Fibroblast of lung (primary cell): Measurements from ENCODE around the gene ST6GALNAC3. TPM values are rescaled to one million over a fixed set of nuclear protein-coding genes. Genes with fewer than 3 reads are reported as not detected.

Experiments used
- DNase-seq, 2 donors: peaks; one replicate each; pipeline versions ENCODE4 v3.0.0 to v3.0.0-alpha.2; 2010; ENCODE audit warnings: low read depth in 2 of 2
- H2AFZ ChIP-seq: 2 replicates; pipeline ENCODE4 v1.5.1; 2012; ENCODE audit warnings: low read length, control low read depth, inconsistent platforms
- H3K27ac ChIP-seq: 2 replicates; pipeline ENCODE4 v1.5.1; 2011; ENCODE audit warnings: low read length, control low read depth; ENCODE audit not compliant: insufficient read depth
- H3K27me3 ChIP-seq: 2 replicates; pipeline ENCODE4 v1.5.1; 2011; ENCODE audit warnings: mild to moderate bottlenecking, low read length; ENCODE audit not compliant: control insufficient read depth, insufficient read depth
- H3K36me3 ChIP-seq: 2 replicates; pipeline ENCODE4 v1.5.1; 2011; ENCODE audit warnings: low read length; ENCODE audit not compliant: control insufficient read depth, insufficient read depth
- H3K4me1 ChIP-seq: 2 replicates; pipeline ENCODE4 v1.5.1; 2011; ENCODE audit warnings: low read length; ENCODE audit not compliant: control insufficient read depth, insufficient read depth; ENCODE audit errors: extremely low read depth
- H3K4me2 ChIP-seq: 2 replicates; pipeline ENCODE4 v1.5.1; 2011; ENCODE audit warnings: low read length, control low read depth; ENCODE audit not compliant: insufficient read depth; ENCODE audit errors: extremely low read depth
- H3K4me3 ChIP-seq, 4 experiments: fragments of 200-600 bp in 1 of 4; sonication (generic) in 1 of 4; replicated peaks in 1 of 4; 2 replicates each; pipeline ENCODE4 v1.5.1; 2011 to 2016; ENCODE audit warnings: low read length in 4 of 4, low read depth in 3 of 4, mild to moderate bottlenecking in 3 of 4, control low read depth in 2 of 4, inconsistent platforms in 1 of 4, mixed read lengths in 1 of 4; ENCODE audit not compliant: insufficient read depth in 1 of 4; ENCODE audit errors: control extremely low read depth in 1 of 4
- H3K79me2 ChIP-seq: 2 replicates; pipeline ENCODE4 v1.5.1; 2012; ENCODE audit warnings: mild to moderate bottlenecking, low read length, inconsistent platforms; ENCODE audit not compliant: control insufficient read depth, insufficient read depth
- H3K9ac ChIP-seq: 2 replicates; pipeline ENCODE4 v1.5.1; 2011; ENCODE audit warnings: mild to moderate bottlenecking, low read length, control low read depth; ENCODE audit not compliant: insufficient read depth
- H3K9me3 ChIP-seq: 2 replicates; pipeline ENCODE4 v1.5.1; 2012; ENCODE audit warnings: low read depth, low read length; ENCODE audit not compliant: control insufficient read depth, insufficient read depth
- H4K20me1 ChIP-seq: 2 replicates; pipeline ENCODE4 v1.5.1; 2011; ENCODE audit warnings: low read length; ENCODE audit not compliant: control insufficient read depth, insufficient read depth; ENCODE audit errors: extremely low read depth
- EZH2 ChIP-seq: IDR thresholded peaks from 2 replicates; pipeline ENCODE4 v1.5.1; 2012; ENCODE audit warnings: low read length, control low read depth, mild to moderate bottlenecking; ENCODE audit errors: missing control alignments
- polyA plus RNA-seq, 2 donors: library from polyadenylated mRNA; depleted of rRNA in 1 of 2; stranded (reverse) in 1 of 2; unstranded in 1 of 2; fragments of >200 nt; gene quantifications; 2 replicates each; pipeline ENCODE4 v1.2.1, GENCODE V29; 2011 to 2012; ENCODE audit warnings: missing spikeins in 1 of 2
- total RNA-seq: library from RNA; depleted of rRNA; stranded (reverse); fragments of >200 nt; gene quantifications from 2 replicates; pipeline ENCODE4 v1.2.1, GENCODE V29; 2014
- TF ChIP-seq, protein P1 (sequence below), 2 donors: IDR thresholded peaks in 1 of 2; conservative IDR thresholded peaks in 1 of 2; 1 replicate in 1 of 2; 2 replicates in 1 of 2; pipeline ENCODE4 v1.5.1; 2011 to 2012; ENCODE audit warnings: low read length in 2 of 2, control low read depth in 1 of 2, inconsistent platforms in 1 of 2, low read depth in 1 of 2, mild to moderate bottlenecking in 1 of 2

Gene ST6GALNAC3
- total and polyA plus RNA-seq, 2 donors (not counting 1 experiment from before 2014, with no cell fraction given) = 0.34 to 0.66 TPM

DNA sequence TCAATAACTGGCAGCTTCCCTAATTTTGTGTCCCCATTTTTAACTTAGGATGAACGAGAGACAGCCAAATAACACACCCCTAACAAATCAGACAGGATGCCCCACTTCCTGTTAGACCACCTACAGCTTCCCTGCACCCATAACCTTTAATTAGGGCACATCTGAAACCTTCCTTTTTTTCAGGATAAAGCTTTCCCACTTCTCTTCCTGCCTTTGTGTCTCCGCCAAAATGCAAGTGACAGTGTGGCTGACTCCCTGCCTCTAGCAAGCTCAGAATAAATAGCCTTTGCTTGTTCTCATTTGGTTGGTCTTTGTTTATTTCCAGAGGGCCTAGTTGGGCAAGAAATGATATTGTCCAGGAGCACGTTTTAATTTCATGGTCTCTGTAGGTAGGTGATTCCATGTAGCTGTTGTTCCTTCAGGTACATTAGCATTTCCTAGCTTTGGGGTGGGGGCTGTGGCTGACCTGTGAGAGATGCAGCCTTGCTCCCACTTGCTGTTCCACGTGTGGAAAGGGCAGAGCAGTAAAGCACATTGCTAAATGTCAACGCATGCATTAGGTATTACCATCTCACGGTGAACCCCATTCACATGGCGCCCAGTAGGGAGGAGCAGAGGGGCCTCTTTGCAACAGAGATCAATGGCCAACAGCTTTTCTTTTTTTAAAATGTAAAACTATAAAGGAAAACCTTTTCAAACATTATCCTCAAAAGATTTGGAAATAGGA is 154.9 kb downstream of the ST6GALNAC3 start:
- no peak overlapping the region for H3K27ac ChIP-seq
- no peak for DNase-seq
- no peaks in the 10 kb centered on the region for H3K9me3 ChIP-seq
- H3K9ac ChIP-seq = no peak overlapping the region
- H4K20me1 ChIP-seq = no peaks in the 10 kb centered on the region
- no peak overlapping the region for H2AFZ ChIP-seq
- H3K79me2 ChIP-seq = no peaks in the 10 kb centered on the region
- H3K4me2 ChIP-seq = no peak overlapping the region
- H3K27me3 ChIP-seq = no peaks in the 10 kb centered on the region
- H3K36me3 ChIP-seq = no peaks in the 10 kb centered on the region
- no peaks in the 10 kb centered on the region for H3K4me1 ChIP-seq
- H3K4me3 ChIP-seq = no peak overlapping the region
- no peak for TF ChIP-seq EZH2
- TF ChIP-seq, protein P1, sequence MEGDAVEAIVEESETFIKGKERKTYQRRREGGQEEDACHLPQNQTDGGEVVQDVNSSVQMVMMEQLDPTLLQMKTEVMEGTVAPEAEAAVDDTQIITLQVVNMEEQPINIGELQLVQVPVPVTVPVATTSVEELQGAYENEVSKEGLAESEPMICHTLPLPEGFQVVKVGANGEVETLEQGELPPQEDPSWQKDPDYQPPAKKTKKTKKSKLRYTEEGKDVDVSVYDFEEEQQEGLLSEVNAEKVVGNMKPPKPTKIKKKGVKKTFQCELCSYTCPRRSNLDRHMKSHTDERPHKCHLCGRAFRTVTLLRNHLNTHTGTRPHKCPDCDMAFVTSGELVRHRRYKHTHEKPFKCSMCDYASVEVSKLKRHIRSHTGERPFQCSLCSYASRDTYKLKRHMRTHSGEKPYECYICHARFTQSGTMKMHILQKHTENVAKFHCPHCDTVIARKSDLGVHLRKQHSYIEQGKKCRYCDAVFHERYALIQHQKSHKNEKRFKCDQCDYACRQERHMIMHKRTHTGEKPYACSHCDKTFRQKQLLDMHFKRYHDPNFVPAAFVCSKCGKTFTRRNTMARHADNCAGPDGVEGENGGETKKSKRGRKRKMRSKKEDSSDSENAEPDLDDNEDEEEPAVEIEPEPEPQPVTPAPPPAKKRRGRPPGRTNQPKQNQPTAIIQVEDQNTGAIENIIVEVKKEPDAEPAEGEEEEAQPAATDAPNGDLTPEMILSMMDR (conservative IDR thresholded peaks at IDR 0.05 in 1 of 2, IDR thresholded peaks at IDR 0.05 in 1 of 2; ENCODE audit: low read depth in 1 of 2, low read length in 2 of 2) = no peak

DNA sequence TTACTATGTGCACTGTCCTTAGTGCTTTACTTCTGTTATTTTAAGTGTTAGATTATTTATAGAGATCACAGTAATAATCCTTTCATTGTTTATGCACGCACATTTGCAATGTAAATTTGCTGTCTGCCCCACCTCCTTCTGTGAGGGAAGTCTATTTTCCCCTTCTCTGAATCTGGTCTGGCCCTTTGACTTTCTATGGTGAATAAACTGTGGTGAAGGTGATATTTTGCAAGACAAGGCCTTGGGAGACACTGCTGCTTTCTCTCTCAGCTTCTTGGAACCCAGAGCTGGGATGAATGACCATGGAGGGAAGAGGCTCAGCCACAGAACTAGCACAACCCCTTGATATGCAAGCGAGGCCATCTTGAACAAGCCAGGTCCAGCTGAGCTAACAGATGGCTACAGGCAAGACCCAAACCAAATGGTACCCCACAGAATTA is 156.3 kb downstream of the ST6GALNAC3 start:
- no peak for DNase-seq
- Histone ChIP-seq H2AFZ (no peak overlapping the region), H3K9ac (no peak overlapping the region), H3K4me1 (no peaks in the 10 kb centered on the region), H3K27ac (no peak overlapping the region), H3K9me3 (no peaks in the 10 kb centered on the region), H4K20me1 (no peaks in the 10 kb centered on the region), H3K36me3 (no peaks in the 10 kb centered on the region), H3K79me2 (no peaks in the 10 kb centered on the region), H3K4me2 (no peak overlapping the region), H3K27me3 (no peaks in the 10 kb centered on the region), H3K4me3 (no peak overlapping the region)
- TF ChIP-seq, protein P1 (conservative IDR thresholded peaks at IDR 0.05 in 1 of 2, IDR thresholded peaks at IDR 0.05 in 1 of 2; ENCODE audit: low read depth in 1 of 2, low read length in 2 of 2) = no peak

DNA sequence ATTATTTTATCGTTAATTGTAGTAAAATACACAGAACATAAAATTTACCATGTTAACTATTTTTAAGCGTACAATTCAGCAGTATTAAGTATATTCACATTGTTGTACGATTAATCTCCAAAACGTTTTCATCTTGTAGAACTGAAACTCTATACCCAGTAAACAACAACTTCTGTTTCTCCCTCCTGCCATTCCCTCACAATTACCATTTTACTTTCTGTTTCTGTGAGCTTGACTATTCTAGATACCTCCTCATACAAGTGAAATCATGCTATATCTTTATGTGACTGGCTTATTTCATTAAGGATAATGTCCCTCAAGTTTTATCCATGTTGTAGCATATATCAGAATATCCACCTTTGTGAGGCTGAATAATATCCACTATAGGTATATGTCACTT is 156.8 kb downstream of the ST6GALNAC3 start:
- no peak overlapping the region for H2AFZ ChIP-seq
- no peaks in the 10 kb centered on the region for H3K9me3 ChIP-seq
- no peaks in the 10 kb centered on the region for H3K79me2 ChIP-seq
- no peaks in the 10 kb centered on the region for H4K20me1 ChIP-seq
- H3K4me2 ChIP-seq = no peak overlapping the region
- no peaks in the 10 kb centered on the region for H3K4me1 ChIP-seq
- DNase-seq = no peak
- no peaks in the 10 kb centered on the region for H3K27me3 ChIP-seq
- no peaks in the 10 kb centered on the region for H3K36me3 ChIP-seq
- no peak overlapping the region for H3K27ac ChIP-seq
- no peak overlapping the region for H3K9ac ChIP-seq
- no peak for TF ChIP-seq EZH2
- TF ChIP-seq, protein P1 (conservative IDR thresholded peaks at IDR 0.05 in 1 of 2, IDR thresholded peaks at IDR 0.05 in 1 of 2; ENCODE audit: low read depth in 1 of 2, low read length in 2 of 2) = no peak
- H3K4me3 ChIP-seq = no peak overlapping the region
